HG02943 (cell line): ENCODE measurements around the gene XXYLT1.
A peak's percentile ranks its signal among the peaks of the same experiment; 100 is the strongest.

Source experiments
- ATAC-seq: cut with Tn5 transposase; IDR thresholded peaks from one replicate; pipeline ENCODE4 v1.9.1; 2021; ENCODE audit warnings: mild to moderate bottlenecking, low read depth, moderate library complexity; ENCODE audit not compliant: unreplicated experiment

The XXYLT1 gene

GRCh38 chr3:195209083-195209846 is 61.7 kb downstream of the XXYLT1 start:
- ATAC-seq, result no peak

GRCh38 chr3:195208631-195209030 is 62.3 kb downstream of the XXYLT1 start:
- no peak for ATAC-seq

GRCh38 chr3:195208183-195208582 is 62.8 kb downstream of the XXYLT1 start:
- ATAC-seq, result peak; percentile 81

- peak; percentile 32 for ATAC-seq
Measured at GRCh38 chr3:195207731-195208130, 63.2 kb downstream of the XXYLT1 start.

- ATAC-seq, result no peak
Measured at GRCh38 chr3:195207056-195207455, 63.9 kb downstream of the XXYLT1 start.

- no peak for ATAC-seq
Measured at GRCh38 chr3:195204360-195205163, 66.4 kb downstream of the XXYLT1 start.

- no peak for ATAC-seq
Measured at GRCh38 chr3:195203606-195204005, 67.4 kb downstream of the XXYLT1 start.

- ATAC-seq, result no peak
Measured at GRCh38 chr3:195201295-195201694, 69.7 kb downstream of the XXYLT1 start.

GRCh38 chr3:195200010-195200822 is 70.7 kb downstream of the XXYLT1 start:
- no peak for ATAC-seq

GRCh38 chr3:195198426-195199346 is 72.3 kb downstream of the XXYLT1 start:
- no peak for ATAC-seq

- no peak for ATAC-seq
Measured at GRCh38 chr3:195197765-195198425, 73.1 kb downstream of the XXYLT1 start.

- ATAC-seq, result no peak
Measured at GRCh38 chr3:195196266-195196665, 74.7 kb downstream of the XXYLT1 start.

- no peak for ATAC-seq
Measured at GRCh38 chr3:195195321-195196209, 75.4 kb downstream of the XXYLT1 start.

GRCh38 chr3:195194559-195195206 is 76.3 kb downstream of the XXYLT1 start:
- ATAC-seq, result no peak

- ATAC-seq, result no peak
Measured at GRCh38 chr3:195191580-195191979, 79.4 kb downstream of the XXYLT1 start.

- ATAC-seq, result no peak
Measured at GRCh38 chr3:195189821-195190220, 81.1 kb downstream of the XXYLT1 start.

- ATAC-seq, result no peak
Measured at GRCh38 chr3:195188426-195188927, 82.5 kb downstream of the XXYLT1 start.
